Upper lobe of right lung (tissue), 1 donor: ENCODE measurements around the gene C11orf86. TPM values are rescaled to one million over a fixed set of nuclear protein-coding genes. Genes with fewer than 3 reads are reported as not detected.
"Not testable (repeated sequence)": the region's sequence is repeated elsewhere in the genome, so short reads cannot be mapped to it uniquely, and the experiment has no call there.

Experiments
- ATAC-seq: fragments of 200-7000 bp; cut with Tn5 transposase; one replicate; pipeline ENCODE4 v1.9.1; 2020; ENCODE audit warnings: mild to moderate bottlenecking, moderate library complexity
- DNase-seq: peaks from one replicate; pipeline ENCODE4 v3.0.0-alpha.2; 2020
- H3K27ac ChIP-seq: fragments of 200-600 bp; one replicate; pipeline ENCODE4 v1.8.0; 2022
- H3K27me3 ChIP-seq: fragments of 200-600 bp; one replicate; pipeline ENCODE4 v1.8.0; 2022; ENCODE audit warnings: mild to moderate bottlenecking
- H3K36me3 ChIP-seq: fragments of 200-600 bp; one replicate; pipeline ENCODE4 v1.8.0; 2022
- H3K4me1 ChIP-seq: fragments of 200-600 bp; one replicate; pipeline ENCODE4 v1.8.0; 2022
- H3K4me3 ChIP-seq: fragments of 200-600 bp; one replicate; pipeline ENCODE4 v1.8.0; 2022; ENCODE audit warnings: mild to moderate bottlenecking
- H3K9me3 ChIP-seq: fragments of 200-600 bp; one replicate; pipeline ENCODE4 v1.8.0; 2022
- CTCF ChIP-seq: fragments of 200-600 bp; IDR thresholded peaks from one replicate; pipeline ENCODE4 v1.8.0; 2022; ENCODE audit warnings: antibody characterized with exemption
- intact Hi-C: fragments of 100-400 bp; cut with DNase I; formaldehyde crosslinking; loops from one replicate; pipeline ENCODE4 v1.11.0; 2022
- total RNA-seq: library from RNA; stranded (reverse); fragmentation: NEBNext Ultra II Directional; extraction: Animal tissue kit (Norgen Biotek cat#: 25700); gene quantifications from one replicate; pipeline ENCODE4 v1.2.1, GENCODE V29; 2021
- donor health status: DM: no; HTN: yes; CAD: no; lungs with severe emphysema.

The C11orf86 gene
- total RNA-seq, 1 donor from 2014 or later: not detected

- Histone ChIP-seq H3K36me3 (no peaks in the 10 kb centered on the region), H3K9me3 (no peaks in the 10 kb centered on the region), H3K4me3 (no peak overlapping the region), H3K27me3 (no peaks in the 10 kb centered on the region), H3K27ac (no peak overlapping the region), H3K4me1 (peaks cover 3% of the 10 kb centered on the region)
- peak; percentile 8 for ATAC-seq
- no peak for TF ChIP-seq CTCF
- DNase-seq: no peak
- intact Hi-C loops: no loop called here
Observed at GRCh38 chr11:66987158-66987620, 12.1 kb downstream of the C11orf86 start.

DNA sequence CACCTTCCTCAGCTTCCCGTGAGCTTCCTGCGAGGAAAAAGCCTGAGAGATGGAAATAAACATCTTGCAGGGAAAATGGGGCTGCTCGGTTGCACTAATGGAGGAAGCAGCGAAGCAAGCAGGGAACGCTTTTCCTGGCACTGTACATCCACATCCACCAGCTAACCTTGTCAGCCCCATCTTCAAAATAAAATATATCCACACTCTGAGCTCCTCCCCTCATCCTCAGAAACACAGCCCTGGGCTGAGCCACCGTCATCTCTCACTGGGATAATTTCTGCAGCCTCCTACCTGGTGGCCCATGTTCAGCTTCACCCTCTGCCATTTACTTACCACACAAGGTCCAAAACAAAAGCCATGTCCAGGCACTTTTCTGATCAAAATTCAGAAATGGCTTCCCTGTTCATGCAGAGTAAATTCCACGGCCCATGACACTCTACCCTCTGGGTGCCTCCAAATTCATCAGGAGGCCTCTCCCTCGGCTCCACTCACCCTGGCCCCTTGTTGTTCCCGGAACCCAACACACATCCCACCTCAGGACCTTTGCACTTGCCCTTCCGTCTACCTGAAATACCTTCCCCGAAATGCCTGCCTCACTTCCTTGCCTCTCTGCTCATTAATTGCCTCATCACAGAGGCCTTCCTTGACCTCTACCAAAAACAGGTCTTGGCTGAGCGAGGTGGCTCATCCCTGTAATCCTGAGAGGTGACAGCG is 13.0 kb downstream of the C11orf86 start:
- intact Hi-C loops: no loop called here
- no peak for TF ChIP-seq CTCF
- H3K9me3 ChIP-seq: no peaks in the 10 kb centered on the region
- H3K27ac ChIP-seq: no peak overlapping the region
- ATAC-seq: no peak
- no peaks in the 10 kb centered on the region for H3K36me3 ChIP-seq
- H3K27me3 ChIP-seq: no peaks in the 10 kb centered on the region
- no peak overlapping the region for H3K4me3 ChIP-seq
- DNase-seq: no peak
- H3K4me1 ChIP-seq: no peaks in the 10 kb centered on the region

DNA sequence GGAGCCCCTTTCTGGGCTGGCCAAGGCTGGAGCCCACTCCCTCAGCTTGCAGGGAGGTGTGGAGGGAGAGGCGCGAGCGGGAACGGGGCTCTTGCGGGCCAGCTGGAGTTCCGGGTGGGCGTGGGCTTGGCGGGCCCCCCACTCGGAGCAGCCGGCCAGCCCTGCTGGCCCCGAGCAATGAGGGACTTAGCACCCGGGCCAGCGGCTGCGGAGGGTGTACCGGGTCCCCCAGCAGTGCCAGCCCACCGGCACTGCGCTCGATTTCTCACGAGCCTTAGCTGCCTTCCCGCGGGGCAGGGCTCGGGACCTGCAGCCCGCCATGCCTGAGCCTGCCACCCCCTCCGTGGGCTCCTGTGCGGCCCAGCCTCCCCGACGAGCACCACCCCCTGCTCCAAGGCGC is 13.6 kb downstream of the C11orf86 start:
- H3K4me3 ChIP-seq, H3K27me3 ChIP-seq, H3K4me1 ChIP-seq, H3K36me3 ChIP-seq, H3K9me3 ChIP-seq, ATAC-seq, H3K27ac ChIP-seq, intact Hi-C loops, DNase-seq: not testable (repeated sequence)

GRCh38 chr11:66989360-66989759 is 14.3 kb downstream of the C11orf86 start:
- H3K4me3 ChIP-seq, H3K27me3 ChIP-seq, ATAC-seq, H3K27ac ChIP-seq, H3K4me1 ChIP-seq, H3K9me3 ChIP-seq, H3K36me3 ChIP-seq, DNase-seq, intact Hi-C loops: not testable (repeated sequence)

GRCh38 chr11:66992041-66992440 is 16.9 kb downstream of the C11orf86 start:
- Histone ChIP-seq H3K4me1 (no peaks in the 10 kb centered on the region), H3K27ac (no peak overlapping the region), H3K9me3 (no peaks in the 10 kb centered on the region), H3K36me3 (no peaks in the 10 kb centered on the region), H3K4me3 (no peak overlapping the region), H3K27me3 (no peaks in the 10 kb centered on the region)
- TF ChIP-seq CTCF: no peak
- no peak for DNase-seq
- intact Hi-C loops: no loop called here
- ATAC-seq: no peak

GRCh38 chr11:66996609-66997273 is 21.6 kb downstream of the C11orf86 start:
- Histone ChIP-seq H3K36me3 (no peaks in the 10 kb centered on the region), H3K27me3 (no peaks in the 10 kb centered on the region), H3K4me1 (no peaks in the 10 kb centered on the region), H3K9me3 (no peaks in the 10 kb centered on the region), H3K4me3 (no peak overlapping the region), H3K27ac (no peak overlapping the region)
- DNase-seq: no peak
- TF ChIP-seq CTCF: no peak
- peak; percentile 60 for ATAC-seq
- intact Hi-C loops: no loop called here
